Parathyroid adenoma (tissue), 2 donors: ENCODE measurements around the gene TBC1D22B.

Source experiments
- H2AFZ ChIP-seq: fragments of 300-600 bp; sonication (generic); one replicate; pipeline ENCODE4 v1.7.0; 2017; ENCODE audit warnings: antibody characterized with exemption, mild to moderate bottlenecking
- H3K27ac ChIP-seq: fragments of 300-600 bp; sonication (generic); one replicate; pipeline ENCODE4 v1.7.0; 2017
- H3K27me3 ChIP-seq: fragments of 300-600 bp; sonication (generic); one replicate; pipeline ENCODE4 v1.7.0; 2017; ENCODE audit warnings: low read length; ENCODE audit not compliant: control insufficient read depth, insufficient read depth
- H3K36me3 ChIP-seq: fragments of 300-600 bp; sonication (generic); one replicate; pipeline ENCODE4 v1.7.0; 2017; ENCODE audit warnings: low read length; ENCODE audit not compliant: control insufficient read depth, insufficient read depth
- H3K4me1 ChIP-seq: fragments of 300-600 bp; sonication (generic); one replicate; pipeline ENCODE4 v1.7.0; 2017; ENCODE audit warnings: control low read depth
- H3K4me2 ChIP-seq: fragments of 300-600 bp; sonication (generic); one replicate; pipeline ENCODE4 v1.7.0; 2017; ENCODE audit warnings: low read length
- H3K4me3 ChIP-seq: fragments of 300-600 bp; sonication (generic); one replicate; pipeline ENCODE4 v1.7.0; 2017; ENCODE audit warnings: low read depth, low read length
- H3K79me2 ChIP-seq: fragments of 300-600 bp; sonication (generic); one replicate; pipeline ENCODE4 v1.7.0; 2017; ENCODE audit warnings: control low read depth
- H3K9ac ChIP-seq: fragments of 300-600 bp; sonication (generic); one replicate; pipeline ENCODE4 v1.7.0; 2017; ENCODE audit warnings: mild to moderate bottlenecking
- H3K9me3 ChIP-seq: fragments of 300-600 bp; sonication (generic); one replicate; pipeline ENCODE4 v1.7.0; 2017; ENCODE audit warnings: low read length; ENCODE audit not compliant: control insufficient read depth
- CTCF ChIP-seq: fragments of 300-600 bp; sonication (generic); IDR thresholded peaks from one replicate; pipeline ENCODE4 v1.7.0; 2017; ENCODE audit warnings: antibody characterized with exemption, mild to moderate bottlenecking
- donor health status: primary hyperparathyroidism.

Gene TBC1D22B

GRCh38 chr6:37319856-37320480, 62.4 kb downstream of the TBC1D22B start:
- H2AFZ ChIP-seq = no peak overlapping the region
- TF ChIP-seq CTCF = no peak
- H3K79me2 ChIP-seq = no peaks in the 10 kb centered on the region
- no peaks in the 10 kb centered on the region for H3K36me3 ChIP-seq
- H3K4me3 ChIP-seq = no peak overlapping the region
- no peak overlapping the region for H3K9ac ChIP-seq
- H3K9me3 ChIP-seq = no peaks in the 10 kb centered on the region
- no peaks in the 10 kb centered on the region for H3K27me3 ChIP-seq
- H3K27ac ChIP-seq = no peak overlapping the region
- H3K4me2 ChIP-seq = no peak overlapping the region
- no peaks in the 10 kb centered on the region for H3K4me1 ChIP-seq

- no peaks in the 10 kb centered on the region for H3K36me3 ChIP-seq
- TF ChIP-seq CTCF = no peak
- H3K79me2 ChIP-seq = no peaks in the 10 kb centered on the region
- no peak overlapping the region for H2AFZ ChIP-seq
- no peaks in the 10 kb centered on the region for H3K9me3 ChIP-seq
- no peak overlapping the region for H3K4me3 ChIP-seq
- no peak overlapping the region for H3K27ac ChIP-seq
- no peak overlapping the region for H3K4me2 ChIP-seq
- H3K9ac ChIP-seq = no peak overlapping the region
- H3K27me3 ChIP-seq = no peaks in the 10 kb centered on the region
- H3K4me1 ChIP-seq = no peaks in the 10 kb centered on the region
Observed at GRCh38 chr6:37320646-37321045, 63.1 kb downstream of the TBC1D22B start.

- no peaks in the 10 kb centered on the region for H3K9me3 ChIP-seq
- H3K4me1 ChIP-seq = no peaks in the 10 kb centered on the region
- H3K36me3 ChIP-seq = no peaks in the 10 kb centered on the region
Observed at GRCh38 chr6:37321101-37321500, 63.5 kb downstream of the TBC1D22B start.

GRCh38 chr6:37321516-37322415, 64.2 kb downstream of the TBC1D22B start:
- no peak overlapping the region for H3K4me2 ChIP-seq
- H3K9me3 ChIP-seq = no peaks in the 10 kb centered on the region
- no peaks in the 10 kb centered on the region for H3K36me3 ChIP-seq
- no peak overlapping the region for H3K27ac ChIP-seq
- no peak overlapping the region for H3K9ac ChIP-seq
- H3K27me3 ChIP-seq = no peaks in the 10 kb centered on the region
- no peak overlapping the region for H3K4me3 ChIP-seq
- no peaks in the 10 kb centered on the region for H3K79me2 ChIP-seq
- no peaks in the 10 kb centered on the region for H3K4me1 ChIP-seq
- H2AFZ ChIP-seq = no peak overlapping the region
- TF ChIP-seq CTCF = no peak

More at GRCh38 chr6:37321101-37321500, 63.5 kb downstream of the TBC1D22B start:
- Histone ChIP-seq H3K4me3 (no peak overlapping the region), H3K27ac (no peak overlapping the region), H3K9ac (no peak overlapping the region), H3K4me2 (no peak overlapping the region), H3K79me2 (no peaks in the 10 kb centered on the region), H3K27me3 (no peaks in the 10 kb centered on the region), H2AFZ (no peak overlapping the region)
- no peak for TF ChIP-seq CTCF
